SK-N-SH (cell line): Measurements from ENCODE around the gene BCAT1. TPM values are rescaled to one million over a fixed set of nuclear protein-coding genes. Genes with fewer than 3 reads are reported as not detected.
"Not testable (repeated sequence)": the region's sequence is repeated elsewhere in the genome, so short reads cannot be mapped to it uniquely, and the experiment has no call there.

Source experiments
- CTCF ChIA-PET: fragments of 300-600, 350-600 bp; formaldehyde crosslinking; extraction: SDS; loops from one replicate; lab custom pipeline; 2021; lab: Yijun Ruan, JAX
- POLR2A ChIA-PET: fragments of 350-600 bp; sonication (Branson Sonifier 250); formaldehyde crosslinking; extraction: SDS; loops from one replicate; lab custom pipeline; 2020; ENCODE audit warnings: antibody characterized with exemption, inconsistent platforms; lab: Yijun Ruan, JAX
- DNase-seq: peaks from one replicate; pipeline ENCODE4 v3.0.0; 2012
- H2AFZ ChIP-seq: fragments of 200-600 bp; sonication (generic); 2 replicates; pipeline ENCODE4 v1.8.1; 2016; ENCODE audit warnings: antibody characterized with exemption, mild to moderate bottlenecking, low read depth
- H3F3A ChIP-seq: fragments of 200-600 bp; sonication (generic); replicated peaks from 2 replicates; pipeline ENCODE3; 2016; ENCODE audit warnings: antibody characterized with exemption, mild to moderate bottlenecking; ENCODE audit not compliant: insufficient read depth
- H3K27ac ChIP-seq, 2 experiments: fragments of 200-500 bp in 1 of 2; fragments of 200-600 bp in 1 of 2; sonication (Bioruptor generic) in 1 of 2; sonication (generic), shearing (Covaris generic) in 1 of 2; 2 replicates each; pipeline versions ENCODE4 v1.5.1 to v1.6.1; 2014 to 2016; ENCODE audit warnings: low read depth in 2 of 2, inconsistent platforms in 1 of 2, low read length in 1 of 2, mild to moderate bottlenecking in 1 of 2, mixed read lengths in 1 of 2
- H3K27me3 ChIP-seq: fragments of 200-600 bp; sonication (generic), shearing (Covaris generic); 2 replicates; pipeline ENCODE4 v1.6.1; 2016; ENCODE audit warnings: mixed run types; ENCODE audit not compliant: insufficient read depth
- H3K36me3 ChIP-seq, 2 experiments: fragments of 200-500 bp in 1 of 2; fragments of 200-600 bp in 1 of 2; sonication (Bioruptor generic) in 1 of 2; sonication (generic) in 1 of 2; replicated peaks in 1 of 2; 2 replicates each; pipeline versions ENCODE3 to v1.5.1; 2014 to 2016; ENCODE audit warnings: low read length in 1 of 2, mild to moderate bottlenecking in 1 of 2; ENCODE audit not compliant: insufficient read depth in 2 of 2, control insufficient read depth in 1 of 2
- H3K4me1 ChIP-seq, 2 experiments: fragments of 200-500 bp in 1 of 2; fragments of 200-600 bp in 1 of 2; sonication (Bioruptor generic) in 1 of 2; sonication (generic), shearing (Covaris generic) in 1 of 2; 2 replicates each; pipeline versions ENCODE4 v1.5.1 to v1.6.1; 2014 to 2016; ENCODE audit warnings: low read depth in 1 of 2, low read length in 1 of 2, mixed run types in 1 of 2; ENCODE audit not compliant: insufficient read depth in 2 of 2, control insufficient read depth in 1 of 2
- H3K4me2 ChIP-seq: fragments of 200-600 bp; sonication (generic), shearing (Covaris generic); 2 replicates; pipeline ENCODE4 v1.6.1; 2017; ENCODE audit warnings: mixed run types
- H3K4me3 ChIP-seq, 2 experiments: fragments of 200-500 bp in 1 of 2; fragments of 200-600 bp in 1 of 2; sonication (Bioruptor generic) in 1 of 2; sonication (generic), shearing (Covaris generic) in 1 of 2; 2 replicates each; pipeline versions ENCODE4 v1.5.1 to v1.8.1; 2014 to 2016; ENCODE audit warnings: low read depth in 2 of 2, inconsistent platforms in 1 of 2, low read length in 1 of 2, mild to moderate bottlenecking in 1 of 2, mixed read lengths in 1 of 2, moderate library complexity in 1 of 2
- H3K79me2 ChIP-seq: fragments of 200-600 bp; sonication (generic); 2 replicates; pipeline ENCODE4 v1.8.1; 2017; ENCODE audit warnings: mild to moderate bottlenecking; ENCODE audit not compliant: insufficient read depth
- H3K9ac ChIP-seq: fragments of 200-600 bp; sonication (generic); 2 replicates; pipeline ENCODE4 v1.6.1; 2017; ENCODE audit warnings: mixed run types
- H3K9me2 ChIP-seq: fragments of 200-600 bp; sonication (generic); 2 replicates; pipeline ENCODE4 v1.6.1; 2017; ENCODE audit warnings: mixed run types
- H3K9me3 ChIP-seq: fragments of 200-600 bp; sonication (generic); 2 replicates; pipeline ENCODE4 v1.6.1; 2017; ENCODE audit warnings: mixed run types, mild to moderate bottlenecking, moderate library complexity
- H4K20me1 ChIP-seq: fragments of 200-600 bp; sonication (generic); 2 replicates; pipeline ENCODE4 v1.6.1; 2017; ENCODE audit warnings: mild to moderate bottlenecking, mixed run types; ENCODE audit not compliant: insufficient read depth
- CHD2 ChIP-seq: fragments of 150-350 bp; IDR thresholded peaks from 2 replicates; pipeline ENCODE4 v1.6.1; 2018; ENCODE audit warnings: low read length; ENCODE audit not compliant: partially characterized antibody
- EP300 ChIP-seq, 2 experiments: IDR thresholded peaks; 2 replicates each; pipeline versions ENCODE4 v1.4.0 to v1.6.1; 2012; ENCODE audit warnings: borderline replicate concordance in 1 of 2, low read depth in 1 of 2, low read length in 1 of 2
- EZH2phosphoT487 ChIP-seq: fragments of 200-600 bp; sonication (generic); IDR thresholded peaks from 2 replicates; pipeline ENCODE4 v1.6.1; 2017; ENCODE audit warnings: low read depth, mixed run types, mild to moderate bottlenecking, antibody characterized with exemption, moderate library complexity, borderline replicate concordance
- FOSL2 ChIP-seq: IDR thresholded peaks from 2 replicates; pipeline ENCODE4 v1.4.0; 2012; ENCODE audit warnings: low read depth, mild to moderate bottlenecking, moderate library complexity, borderline replicate concordance
- FOXJ3 ChIP-seq: sonication (generic); formaldehyde crosslinking; IDR thresholded peaks from 2 replicates; pipeline ENCODE4 v1.5.1; 2020; ENCODE audit warnings: mild to moderate bottlenecking, missing genetic modification reagents
- GABPA ChIP-seq: IDR thresholded peaks from 2 replicates; pipeline ENCODE4 v1.4.0; 2012; ENCODE audit warnings: low read depth, mild to moderate bottlenecking
- GATA2 ChIP-seq: sonication (generic); formaldehyde crosslinking; IDR thresholded peaks from 2 replicates; pipeline ENCODE4 v1.5.0; 2020; ENCODE audit warnings: mild to moderate bottlenecking, missing genetic modification reagents
- MEF2A ChIP-seq: IDR thresholded peaks from 2 replicates; pipeline ENCODE4 v1.4.0; 2012; ENCODE audit warnings: low read depth, borderline replicate concordance
- NFIC ChIP-seq: IDR thresholded peaks from 2 replicates; pipeline ENCODE4 v1.4.0; 2012; ENCODE audit warnings: borderline replicate concordance
- NRF1 ChIP-seq: IDR thresholded peaks from 2 replicates; pipeline ENCODE4 v1.6.1; 2012; ENCODE audit warnings: low read depth, mild to moderate bottlenecking, low read length
- RAD21 ChIP-seq: IDR thresholded peaks from 2 replicates; pipeline ENCODE4 v1.6.1; 2012; ENCODE audit warnings: mild to moderate bottlenecking, low read length
- RFX5 ChIP-seq: IDR thresholded peaks from 2 replicates; pipeline ENCODE4 v1.6.1; 2012; ENCODE audit warnings: mild to moderate bottlenecking, improper control_type of control experiment, low read length
- RXRA ChIP-seq: IDR thresholded peaks from 2 replicates; pipeline ENCODE4 v1.4.0; 2012; ENCODE audit warnings: low read depth, mild to moderate bottlenecking, borderline replicate concordance
- SMC3 ChIP-seq: IDR thresholded peaks from 2 replicates; pipeline ENCODE4 v1.6.1; 2012; ENCODE audit warnings: low read depth, low read length, improper control_type of control experiment
- TEAD4 ChIP-seq: IDR thresholded peaks from 2 replicates; pipeline ENCODE4 v1.4.0; 2012; ENCODE audit warnings: mild to moderate bottlenecking, borderline replicate concordance; ENCODE audit not compliant: insufficient read depth
- WGBS: methylation state at CpG from one replicate; pipeline ENCODE4 v1.1.6; 2017; ENCODE audit warnings: low lambda C conversion rate; 5-methylcytosine and 5-hydroxymethylcytosine counted together
- polyA plus RNA-seq, 3 experiments: library from polyadenylated mRNA; depleted of rRNA; stranded (reverse); fragments of >200 nt; gene quantifications; 2 replicates each; pipeline ENCODE4 v1.2.3, GENCODE V29; 2012
- TF ChIP-seq, protein P1 (sequence below): fragments of 150-350 bp; IDR thresholded peaks from 2 replicates; pipeline ENCODE4 v1.6.1; 2016; ENCODE audit warnings: mild to moderate bottlenecking, low read depth, low read length

BCAT1 gene
- polyA plus RNA-seq, 1 of the 3 experiments (the other 2 are of a cell fraction): 7.7 TPM

DNA sequence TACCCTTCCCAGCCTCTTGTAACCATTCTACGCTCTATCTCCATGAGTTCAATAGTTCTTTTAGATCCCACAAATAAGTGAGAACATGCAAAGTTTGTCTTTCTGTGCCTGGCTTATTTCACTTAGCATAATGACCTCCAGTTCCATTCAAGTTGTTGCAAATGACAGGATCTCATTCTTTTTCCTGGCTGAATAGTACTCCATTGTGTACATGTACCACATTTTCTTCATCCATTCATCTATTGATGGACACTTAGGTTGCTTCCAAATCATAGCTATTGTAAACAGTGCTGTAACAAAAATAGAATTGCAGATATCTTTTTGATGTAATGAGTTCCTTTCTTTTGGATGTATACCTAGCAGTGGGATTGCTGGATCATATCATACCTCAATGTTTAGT lies 139.6 kb downstream of the BCAT1 start:
- H3K79me2 ChIP-seq, POLR2A ChIA-PET, H3K27ac ChIP-seq, H3K4me1 ChIP-seq, H3F3A ChIP-seq, H3K9ac ChIP-seq, H3K4me2 ChIP-seq, H2AFZ ChIP-seq, DNase-seq, H4K20me1 ChIP-seq, H3K9me3 ChIP-seq, H3K9me2 ChIP-seq, H3K27me3 ChIP-seq, CTCF ChIA-PET, H3K4me3 ChIP-seq: not testable (repeated sequence)
- peaks cover 12 to 20% of the 10 kb centered on the region in 2 experiments for H3K36me3 ChIP-seq
- WGBS: 100% methylated on average over 1 of the region's 1 CpG

DNA sequence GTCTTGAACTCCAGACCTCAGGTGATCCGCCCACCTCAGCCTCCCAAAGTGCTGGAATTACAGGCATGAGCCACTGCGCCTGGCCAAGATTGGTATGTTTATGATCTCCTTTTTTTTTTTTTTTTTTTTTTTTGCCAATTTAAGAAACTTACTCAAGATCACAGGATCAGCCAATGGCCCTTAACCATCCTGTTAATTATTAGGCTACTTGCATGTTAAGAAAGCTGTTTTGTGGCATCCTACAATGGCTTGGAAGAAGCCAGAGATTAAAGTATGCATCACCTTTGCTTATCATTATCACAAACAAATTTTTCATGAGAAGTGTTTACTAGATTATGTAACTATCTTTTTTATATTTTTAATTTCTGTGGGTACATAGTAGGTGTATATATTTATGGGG lies 140.2 kb downstream of the BCAT1 start:
- no peak overlapping the region for H3K9ac ChIP-seq
- H3K4me3 ChIP-seq: no peak overlapping the region
- H3K36me3 ChIP-seq: peaks cover 7 to 14% of the 10 kb centered on the region in 2 experiments
- no peaks in the 10 kb centered on the region for H3K27me3 ChIP-seq
- no peak for DNase-seq
- no peak overlapping the region for H3K27ac ChIP-seq
- no peaks in the 10 kb centered on the region for H3K4me1 ChIP-seq
- H3K9me2 ChIP-seq: no peaks in the 10 kb centered on the region
- no peaks in the 10 kb centered on the region for H3K79me2 ChIP-seq
- H2AFZ ChIP-seq: no peak overlapping the region
- CTCF ChIA-PET: no interaction called here
- TF ChIP-seq, protein P1, sequence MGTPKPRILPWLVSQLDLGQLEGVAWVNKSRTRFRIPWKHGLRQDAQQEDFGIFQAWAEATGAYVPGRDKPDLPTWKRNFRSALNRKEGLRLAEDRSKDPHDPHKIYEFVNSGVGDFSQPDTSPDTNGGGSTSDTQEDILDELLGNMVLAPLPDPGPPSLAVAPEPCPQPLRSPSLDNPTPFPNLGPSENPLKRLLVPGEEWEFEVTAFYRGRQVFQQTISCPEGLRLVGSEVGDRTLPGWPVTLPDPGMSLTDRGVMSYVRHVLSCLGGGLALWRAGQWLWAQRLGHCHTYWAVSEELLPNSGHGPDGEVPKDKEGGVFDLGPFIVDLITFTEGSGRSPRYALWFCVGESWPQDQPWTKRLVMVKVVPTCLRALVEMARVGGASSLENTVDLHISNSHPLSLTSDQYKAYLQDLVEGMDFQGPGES: no peak
- no peak for TF ChIP-seq NRF1
- TF ChIP-seq EP300 (IDR thresholded peaks at IDR 0.05; ENCODE audit: borderline replicate concordance in 1 of 2, low read depth in 1 of 2, low read length in 1 of 2): no peak
- no peak for TF ChIP-seq MEF2A
- TF ChIP-seq RFX5: no peak
- TF ChIP-seq RXRA: no peak
- TF ChIP-seq GABPA: no peak
- TF ChIP-seq TEAD4: no peak
- no peak for TF ChIP-seq SMC3
- TF ChIP-seq NFIC: no peak
- TF ChIP-seq FOSL2: no peak
- no peak for TF ChIP-seq EZH2phosphoT487
- TF ChIP-seq CHD2: no peak
- TF ChIP-seq GATA2 (CRISPR knock-in tag): no peak
- no peak for TF ChIP-seq RAD21
- TF ChIP-seq FOXJ3: no peak
- H3K4me2 ChIP-seq: no peak overlapping the region
- H3F3A ChIP-seq: peaks cover 5% of the 10 kb centered on the region
- whole genome bisulfite sequencing: 83% methylated on average over 2 of the region's 2 CpGs
- H4K20me1 ChIP-seq: no peaks in the 10 kb centered on the region
- POLR2A ChIA-PET: no interaction called here
- H3K9me3 ChIP-seq: no peaks in the 10 kb centered on the region
